G401.6 (cell line): ENCODE data around the gene SLC35E4.
"Not testable (repeated sequence)": the region's sequence is repeated elsewhere in the genome, so short reads cannot be mapped to it uniquely, and the experiment has no call there.

ENCODE experiments used
- FAIRE-seq: peaks from 2 replicates; lab custom pipeline; 2012; peaks lifted over from hg19 to GRCh38; lab: Jason Lieb, UNC

Gene SLC35E4

DNA sequence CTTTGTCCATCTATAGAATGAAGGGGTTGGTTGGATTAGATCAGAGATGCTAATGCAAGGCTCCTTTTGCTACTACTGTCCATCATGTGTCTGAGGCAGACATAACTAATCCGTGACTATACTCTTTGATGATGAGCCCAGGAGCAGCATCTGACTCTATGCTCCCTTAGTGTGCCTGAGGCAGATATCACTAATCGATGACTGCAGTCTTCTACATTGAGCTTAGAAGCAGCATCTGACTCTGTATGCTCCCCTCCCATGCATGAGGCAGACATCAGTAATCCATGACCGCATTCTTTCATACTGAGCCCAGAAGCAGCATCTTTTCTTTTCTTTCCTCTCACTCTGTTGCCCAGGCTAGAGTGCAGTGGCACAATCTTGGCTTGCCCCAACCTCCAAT lies 24.4 kb upstream of the SLC35E4 start:
- FAIRE-seq = no peak

DNA sequence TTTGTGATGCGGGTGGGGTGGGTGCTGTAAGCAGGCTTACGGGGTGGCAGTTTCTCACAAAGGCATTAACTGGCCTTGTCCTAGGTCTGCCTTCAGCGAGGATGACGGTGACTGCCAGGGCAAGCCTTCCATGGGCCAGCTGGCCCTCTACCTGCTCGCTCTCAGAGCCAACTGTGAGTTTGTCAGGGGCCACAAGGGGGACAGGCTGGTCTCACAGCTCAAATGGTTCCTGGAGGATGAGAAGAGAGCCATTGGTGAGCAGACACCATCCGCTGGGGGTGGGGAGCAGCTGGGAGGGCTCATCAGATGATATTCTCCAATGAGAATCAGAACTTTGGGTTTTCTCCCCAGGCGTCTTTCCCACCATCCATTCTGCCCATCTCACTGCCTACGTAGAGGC lies 22.8 kb upstream of the SLC35E4 start:
- FAIRE-seq = no peak

DNA sequence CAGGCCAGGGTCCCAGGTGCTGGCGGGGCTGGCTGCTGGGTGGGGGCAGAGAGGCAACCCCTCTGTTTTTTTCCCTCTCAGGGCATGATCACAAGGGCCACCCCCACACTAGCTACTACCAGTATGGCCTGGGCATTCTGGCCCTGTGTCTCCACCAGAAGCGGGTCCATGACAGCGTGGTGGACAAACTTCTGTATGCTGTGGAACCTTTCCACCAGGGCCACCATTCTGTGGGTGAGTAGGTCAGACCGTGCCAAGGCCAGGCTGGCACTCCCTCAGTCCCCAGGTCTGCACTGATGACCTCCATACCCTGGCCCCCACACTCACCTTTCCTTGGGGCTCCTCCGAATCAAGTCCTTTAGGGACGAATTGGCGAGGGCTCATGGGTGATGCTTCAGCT lies 21.3 kb upstream of the SLC35E4 start:
- no peak for FAIRE-seq

GRCh38 chr22:30614879-30615278 lies 20.7 kb upstream of the SLC35E4 start:
- no peak for FAIRE-seq

- FAIRE-seq = no peak
These were observed 20.0 kb upstream of the SLC35E4 start for GRCh38 chr22:30615543-30615954.

GRCh38 chr22:30617819-30618218 lies 17.8 kb upstream of the SLC35E4 start:
- no peak for FAIRE-seq

GRCh38 chr22:30619909-30620308 lies 15.7 kb upstream of the SLC35E4 start:
- FAIRE-seq = not testable (repeated sequence)

DNA sequence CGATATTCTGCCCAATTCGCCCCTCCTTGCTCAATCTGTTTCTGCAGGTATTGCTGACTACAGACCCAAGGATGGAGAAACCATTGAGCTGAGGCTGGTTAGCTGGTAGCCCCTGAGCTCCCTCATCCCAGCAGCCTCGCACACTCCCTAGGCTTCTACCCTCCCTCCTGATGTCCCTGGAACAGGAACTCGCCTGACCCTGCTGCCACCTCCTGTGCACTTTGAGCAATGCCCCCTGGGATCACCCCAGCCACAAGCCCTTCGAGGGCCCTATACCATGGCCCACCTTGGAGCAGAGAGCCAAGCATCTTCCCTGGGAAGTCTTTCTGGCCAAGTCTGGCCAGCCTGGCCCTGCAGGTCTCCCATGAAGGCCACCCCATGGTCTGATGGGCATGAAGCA lies 9.2 kb upstream of the SLC35E4 start:
- no peak for FAIRE-seq

DNA sequence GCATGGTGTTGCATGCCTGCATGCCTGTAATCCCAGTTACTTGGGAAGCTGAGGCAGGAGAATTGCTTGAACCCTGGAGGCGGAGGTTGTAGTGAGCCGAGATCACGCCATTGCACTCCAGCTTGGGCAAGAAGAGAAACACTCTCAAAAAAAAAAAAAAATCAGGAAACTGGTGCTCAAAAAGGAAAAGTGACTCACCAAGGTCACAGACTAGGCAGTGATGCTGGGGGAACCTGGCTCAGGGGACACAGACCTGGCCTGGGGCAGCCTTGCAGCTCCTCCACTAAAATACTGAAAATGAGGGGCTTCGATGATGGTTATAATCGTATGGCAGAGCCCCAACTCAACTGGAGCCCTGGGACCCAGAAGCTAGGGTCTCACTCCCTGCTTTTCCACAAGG lies 8.1 kb upstream of the SLC35E4 start:
- FAIRE-seq = no peak

DNA sequence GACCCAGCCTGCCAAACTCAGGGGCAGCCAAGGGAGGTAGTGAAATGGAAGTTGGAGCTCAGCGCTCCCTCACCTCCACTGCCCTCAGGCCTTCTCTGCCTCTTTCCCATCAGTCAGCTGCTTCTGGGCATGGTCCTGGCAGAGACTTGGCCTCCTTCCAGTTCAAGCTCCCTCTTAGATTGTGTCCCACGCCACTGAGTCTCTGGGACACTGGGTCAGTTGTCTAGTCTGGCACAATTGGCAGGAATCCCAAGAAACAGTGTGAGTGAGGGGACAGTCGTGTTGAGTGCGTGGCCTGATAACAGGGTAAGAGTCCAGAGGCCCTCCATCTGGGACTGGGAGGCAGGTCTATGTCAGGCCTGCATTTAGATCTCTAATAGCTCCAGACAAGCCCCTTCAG lies 7.1 kb upstream of the SLC35E4 start:
- no peak for FAIRE-seq

DNA sequence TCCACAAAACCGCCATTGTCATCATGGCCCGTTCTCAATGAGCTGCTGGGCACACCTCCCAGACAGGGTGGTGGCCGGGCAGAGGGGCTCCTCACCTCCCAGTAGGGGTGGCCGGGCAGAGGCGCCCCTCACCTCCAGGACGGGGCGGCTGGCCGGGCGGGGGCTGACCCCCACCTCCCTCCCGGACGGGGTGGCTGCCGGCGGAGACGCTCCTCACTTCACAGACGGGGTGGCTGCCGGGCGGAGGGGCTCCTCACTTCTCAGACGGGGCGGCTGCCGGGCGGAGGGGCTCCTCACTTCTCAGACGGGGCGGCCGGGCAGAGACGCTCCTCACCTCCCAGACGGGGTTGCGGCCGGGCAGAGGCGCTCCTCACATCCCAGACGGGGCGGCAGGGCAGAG lies 4.1 kb upstream of the SLC35E4 start:
- not testable (repeated sequence) for FAIRE-seq

DNA sequence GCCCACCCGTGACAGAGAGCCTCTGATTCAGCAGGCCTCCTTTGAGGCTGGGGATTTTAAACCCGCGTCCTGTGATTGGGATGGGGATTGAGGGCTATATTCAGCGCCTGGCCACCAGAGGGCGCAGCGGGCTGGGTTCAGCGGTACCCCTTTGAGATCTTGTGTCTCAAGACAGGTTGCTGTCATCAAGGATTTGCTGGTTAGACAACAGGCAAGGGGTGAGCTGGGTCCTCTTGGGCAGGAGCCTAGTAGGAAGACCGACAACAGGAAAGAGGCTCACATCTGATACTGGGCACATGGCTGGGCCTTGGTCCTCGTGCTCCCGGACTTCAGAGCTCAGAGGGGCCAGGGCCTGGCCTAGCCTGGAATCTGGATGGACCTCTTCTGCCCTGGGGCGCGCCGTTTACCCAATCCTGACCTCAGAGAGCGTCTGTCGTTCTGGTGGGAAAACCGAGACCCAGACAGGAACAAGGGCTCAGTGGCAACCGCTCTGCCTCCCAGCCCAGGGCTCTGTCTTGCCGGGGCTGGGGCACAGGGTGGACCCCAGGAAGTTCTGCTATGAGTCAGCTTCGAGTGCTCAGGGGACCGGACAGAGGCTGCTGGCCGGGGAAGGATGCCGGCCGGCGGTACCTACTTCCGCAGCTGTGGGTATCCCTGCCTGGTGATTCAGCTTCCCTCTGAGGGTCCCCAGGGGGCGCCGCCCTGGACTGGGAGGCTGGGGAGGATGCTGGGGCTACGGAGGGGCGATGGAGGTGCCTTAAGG lies 929 bp upstream of the SLC35E4 start:
- FAIRE-seq = peak; percentile 13

DNA sequence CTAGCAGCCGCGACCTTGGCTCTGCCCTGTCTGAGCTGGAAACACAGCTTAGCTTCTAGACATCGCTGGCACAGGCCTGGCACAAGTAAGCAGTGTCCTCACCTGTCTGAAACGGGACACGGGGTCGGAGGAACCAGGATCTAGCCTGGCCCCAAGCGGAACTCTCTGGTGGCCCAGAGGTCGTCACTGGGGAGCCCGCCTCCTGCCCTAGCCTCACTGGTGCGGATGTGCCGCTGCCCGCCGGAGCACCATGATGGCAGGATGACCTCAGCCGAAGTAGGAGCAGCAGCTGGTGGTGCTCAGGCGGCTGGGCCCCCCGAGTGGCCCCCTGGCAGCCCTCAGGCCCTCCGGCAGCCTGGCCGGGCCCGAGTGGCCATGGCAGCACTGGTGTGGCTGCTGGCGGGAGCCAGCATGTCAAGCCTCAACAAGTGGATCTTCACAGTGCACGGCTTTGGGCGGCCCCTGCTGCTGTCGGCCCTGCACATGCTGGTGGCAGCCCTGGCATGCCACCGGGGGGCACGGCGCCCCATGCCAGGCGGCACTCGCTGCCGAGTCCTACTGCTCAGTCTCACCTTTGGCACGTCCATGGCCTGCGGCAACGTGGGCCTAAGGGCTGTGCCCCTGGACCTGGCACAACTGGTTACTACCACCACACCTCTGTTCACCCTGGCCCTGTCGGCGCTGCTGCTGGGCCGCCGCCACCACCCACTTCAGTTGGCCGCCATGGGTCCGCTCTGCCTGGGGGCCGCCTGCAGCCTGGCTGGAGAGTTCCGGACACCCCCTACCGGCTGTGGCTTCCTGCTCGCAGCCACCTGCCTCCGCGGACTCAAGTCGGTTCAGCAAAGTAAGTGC lies 871 bp downstream of the SLC35E4 start:
- FAIRE-seq = no peak

DNA sequence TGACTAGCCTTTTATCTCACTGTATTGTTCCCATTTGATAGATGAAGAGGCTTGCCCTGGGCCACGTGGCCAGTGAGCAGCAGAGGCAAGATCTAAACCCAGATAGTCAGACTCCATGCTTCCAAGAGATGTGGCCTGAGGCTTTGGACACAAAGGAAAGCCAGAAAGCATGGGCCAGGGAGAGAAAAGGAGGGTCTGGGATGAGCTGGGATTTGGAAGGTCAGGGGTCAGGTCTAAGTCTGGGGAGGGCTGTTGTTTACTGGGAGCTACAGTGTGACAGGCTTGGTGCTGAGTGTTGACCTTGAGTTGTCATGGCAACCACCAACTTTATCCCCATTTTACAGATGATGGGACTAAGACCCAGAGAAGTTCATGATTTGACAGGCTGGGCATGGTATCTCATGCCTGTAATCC lies 2.1 kb downstream of the SLC35E4 start:
- FAIRE-seq = no peak

DNA sequence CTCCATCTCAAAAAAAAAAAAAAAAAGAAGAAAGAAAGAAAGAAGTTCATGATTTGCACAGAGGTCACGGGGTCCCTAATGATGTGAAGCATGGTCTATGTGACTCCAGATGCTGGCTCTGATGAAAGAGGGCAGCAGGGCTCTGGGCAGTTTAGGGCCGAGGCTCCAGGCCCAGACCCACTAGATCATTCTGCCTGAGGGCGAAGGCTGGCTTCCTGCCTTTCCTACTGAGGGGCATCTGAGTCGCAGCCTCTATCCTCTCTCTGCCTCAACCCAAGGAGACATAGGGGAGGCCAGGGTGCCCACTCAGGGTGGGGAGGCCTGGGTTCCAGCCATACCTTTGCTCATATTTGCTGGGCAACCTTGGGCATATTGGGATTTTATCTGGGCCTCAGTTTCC lies 4.8 kb downstream of the SLC35E4 start:
- FAIRE-seq = no peak

GRCh38 chr22:30640839-30641430 lies 5.4 kb downstream of the SLC35E4 start:
- no peak for FAIRE-seq

GRCh38 chr22:30643055-30643875 lies 7.7 kb downstream of the SLC35E4 start:
- no peak for FAIRE-seq

DNA sequence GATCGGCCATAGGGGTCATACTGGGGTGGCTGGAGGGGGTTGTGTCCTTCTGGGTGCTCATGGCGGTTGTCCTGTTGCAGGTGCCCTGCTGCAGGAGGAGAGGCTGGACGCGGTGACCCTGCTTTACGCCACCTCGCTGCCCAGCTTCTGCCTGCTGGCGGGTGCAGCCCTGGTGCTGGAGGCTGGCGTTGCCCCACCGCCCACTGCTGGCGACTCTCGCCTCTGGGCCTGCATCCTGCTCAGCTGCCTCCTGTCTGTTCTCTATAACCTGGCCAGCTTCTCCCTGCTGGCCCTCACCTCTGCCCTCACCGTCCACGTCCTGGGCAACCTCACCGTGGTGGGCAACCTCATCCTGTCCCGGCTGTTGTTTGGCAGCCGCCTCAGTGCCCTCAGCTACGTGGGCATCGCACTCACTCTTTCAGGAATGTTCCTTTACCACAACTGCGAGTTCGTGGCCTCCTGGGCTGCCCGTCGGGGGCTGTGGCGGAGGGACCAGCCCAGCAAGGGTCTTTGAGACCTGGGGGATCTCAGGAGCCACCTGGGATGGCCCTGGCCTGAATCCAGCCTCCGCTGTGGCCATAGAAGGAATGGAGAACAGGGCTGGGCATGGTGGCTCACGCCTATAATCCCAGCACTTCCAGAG lies 11.1 kb downstream of the SLC35E4 start:
- no peak for FAIRE-seq

DNA sequence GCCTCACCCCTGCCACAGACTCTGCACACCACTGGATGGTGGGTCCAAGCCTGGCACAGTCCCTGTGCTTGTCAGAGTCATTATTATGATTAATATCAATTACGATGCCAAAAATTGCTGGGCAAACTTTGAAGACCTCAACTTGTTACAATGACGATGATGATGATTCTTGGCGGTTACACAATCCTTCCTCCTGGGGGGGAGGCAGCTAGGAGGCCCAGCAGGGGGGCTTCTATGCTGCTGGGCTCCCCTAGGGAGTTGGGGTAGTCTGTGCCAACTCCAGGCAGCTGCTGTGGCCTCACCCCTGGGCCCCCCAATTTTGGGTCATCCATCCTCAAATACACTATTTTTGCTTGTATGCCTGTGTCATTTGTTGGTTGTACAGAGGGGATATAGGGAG lies 12.0 kb downstream of the SLC35E4 start:
- FAIRE-seq = no peak

- no peak for FAIRE-seq
These were observed 13.2 kb downstream of the SLC35E4 start for GRCh38 chr22:30648825-30649224.

GRCh38 chr22:30649430-30650007 lies 13.9 kb downstream of the SLC35E4 start:
- no peak for FAIRE-seq
